ENCODE measurements around the gene NPTX1. TPM values are rescaled to one million over a fixed set of nuclear protein-coding genes. Genes with fewer than 3 reads are reported as not detected.

Gene NPTX1
- total and polyA plus RNA-seq, 12 donors, result 0.30 to 68.2 (median 5.5) TPM

GRCh38 chr17:80503031-80503430 is 26.6 kb upstream of the NPTX1 start:
- H3K36me3 ChIP-seq (replicated peaks in 1 of 2), result no peaks in the 10 kb centered on the region
- no peak overlapping the region for H3K4me3 ChIP-seq
- TF ChIP-seq CTCF (IDR thresholded peaks at IDR 0.05) (no peak), POLR2A (IDR thresholded peaks at IDR 0.05) (no peak)
- H3K27ac ChIP-seq, result no peak overlapping the region
- H3K4me1 ChIP-seq (replicated peaks in 1 of 2), result no peaks in the 10 kb centered on the region
- no peaks in the 10 kb centered on the region for H3K9me3 ChIP-seq (replicated peaks in 1 of 3)
- WGBS, 4 donors, result 67 to 75% (median 73%) methylated on average over 1 to 2 of the region's 2 CpGs
- no peak for DNase-seq
- intact Hi-C loops (cut with DNase I), result no loop called here
- H3K27me3 ChIP-seq, result peaks cover 6% of the 10 kb centered on the region

- no peaks in the 10 kb centered on the region for H3K36me3 ChIP-seq (replicated peaks in 1 of 2)
- 63 to 91% (median 88%) methylated on average over 3 to 5 of the region's 5 CpGs for WGBS, 4 donors
- no peak overlapping the region for H3K27ac ChIP-seq
- no peaks in the 10 kb centered on the region for H3K9me3 ChIP-seq (replicated peaks in 1 of 3)
- no peaks in the 10 kb centered on the region for H3K4me1 ChIP-seq (replicated peaks in 1 of 2)
- TF ChIP-seq POLR2A (IDR thresholded peaks at IDR 0.05) (no peak), CTCF (IDR thresholded peaks at IDR 0.05) (no peak)
- H3K4me3 ChIP-seq, result no peak overlapping the region
- peaks cover 1% of the 10 kb centered on the region for H3K27me3 ChIP-seq
- no peak for DNase-seq
- intact Hi-C loops (cut with DNase I), result no loop called here
Measured at GRCh38 chr17:80502578-80502877, 26.1 kb upstream of the NPTX1 start.

GRCh38 chr17:80501741-80502577 is 25.6 kb upstream of the NPTX1 start:
- Histone ChIP-seq H3K27me3 (no peaks in the 10 kb centered on the region), H3K36me3 (replicated peaks in 1 of 2) (no peaks in the 10 kb centered on the region), H3K27ac (no peak overlapping the region), H3K9me3 (replicated peaks in 1 of 3) (no peaks in the 10 kb centered on the region), H3K4me3 (no peak overlapping the region), H3K4me1 (replicated peaks in 1 of 2) (no peaks in the 10 kb centered on the region)
- intact Hi-C loops (cut with DNase I), result no loop called here
- no peak for DNase-seq
- WGBS, 4 donors, result 82 to 92% (median 90%) methylated on average over 24 of the region's 24 CpGs
- no peak for TF ChIP-seq CTCF (IDR thresholded peaks at IDR 0.05)
- no peak for TF ChIP-seq POLR2A (IDR thresholded peaks at IDR 0.05)

- peak in 4 of 7 donors; percentile 43 to 68 (median 52) for DNase-seq
- H3K4me1 ChIP-seq (replicated peaks in 1 of 2), result no peaks in the 10 kb centered on the region
- no peak overlapping the region for H3K4me3 ChIP-seq
- no peak for TF ChIP-seq CTCF (IDR thresholded peaks at IDR 0.05)
- TF ChIP-seq POLR2A (IDR thresholded peaks at IDR 0.05), result no peak
- H3K27ac ChIP-seq, result no peak overlapping the region
- intact Hi-C loops (cut with DNase I), result no loop called here
- H3K27me3 ChIP-seq, result no peaks in the 10 kb centered on the region
- WGBS, 4 donors, result 52 to 63% (median 55%) methylated on average over 10 to 22 of the region's 22 CpGs
- no peaks in the 10 kb centered on the region for H3K36me3 ChIP-seq (replicated peaks in 1 of 2)
- H3K9me3 ChIP-seq (replicated peaks in 1 of 3), result no peaks in the 10 kb centered on the region
Measured at GRCh38 chr17:80499961-80500665, 23.7 kb upstream of the NPTX1 start.

Measured in adrenal gland (tissue), 12 donors.